Measurements from ENCODE around the gene DAND5.

GRCh38 chr19:12944104-12944674 is 25.2 kb upstream of the DAND5 start:
- TF ChIP-seq GATA2 (IDR thresholded peaks at IDR 0.05; ENCODE audit: low read depth, low read length) (no peak), GATA3 (IDR thresholded peaks at IDR 0.05; ENCODE audit: low read depth, low read length) (no peak)
